CD4-positive, alpha-beta T cell treated with Interleukin-1 beta for 1 hour (primary cell): Measurements from ENCODE around the gene ZNF771.

ENCODE experiments used
- DNase-seq, 2 donors: peaks; one replicate each; pipeline ENCODE4 v3.0.0-alpha.2; 2020 to 2022

ZNF771 gene

DNA sequence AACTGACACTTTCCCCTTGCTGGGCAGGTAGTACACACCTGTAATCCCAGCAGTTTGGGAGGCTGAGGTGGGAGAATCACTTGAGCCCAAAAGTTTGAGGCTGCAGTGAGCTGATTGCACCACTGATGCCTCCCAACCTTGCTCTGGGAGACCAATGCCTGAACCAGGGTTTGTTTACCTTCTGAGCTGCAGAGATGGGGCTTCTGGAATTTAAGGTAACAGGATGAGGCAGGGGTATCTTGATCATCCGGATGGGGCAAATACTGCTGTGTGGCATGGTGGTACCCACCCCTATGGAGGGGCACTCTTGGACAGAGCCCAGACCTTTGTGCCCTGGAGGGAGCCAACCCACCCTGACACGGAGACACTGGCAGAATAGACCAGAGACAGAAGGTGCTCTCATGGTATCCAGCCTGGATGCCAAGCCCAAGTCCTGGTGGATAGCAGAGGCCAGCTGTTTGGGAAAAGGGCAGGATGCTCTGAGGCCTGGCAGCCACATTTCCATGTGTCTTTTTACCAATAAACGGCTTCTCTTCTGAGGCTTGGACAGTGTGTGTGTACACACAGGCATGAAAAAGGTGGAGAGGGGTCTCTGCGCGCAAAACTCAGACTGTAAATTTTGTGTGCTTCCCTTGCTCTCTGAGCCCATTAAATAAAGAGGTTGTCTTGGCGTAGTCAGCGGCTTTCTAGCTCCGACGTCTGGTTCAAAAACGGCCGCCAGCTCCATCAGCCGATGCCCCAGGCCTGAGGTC lies 7.8 kb upstream of the ZNF771 start:
- DNase-seq, result no peak

DNA sequence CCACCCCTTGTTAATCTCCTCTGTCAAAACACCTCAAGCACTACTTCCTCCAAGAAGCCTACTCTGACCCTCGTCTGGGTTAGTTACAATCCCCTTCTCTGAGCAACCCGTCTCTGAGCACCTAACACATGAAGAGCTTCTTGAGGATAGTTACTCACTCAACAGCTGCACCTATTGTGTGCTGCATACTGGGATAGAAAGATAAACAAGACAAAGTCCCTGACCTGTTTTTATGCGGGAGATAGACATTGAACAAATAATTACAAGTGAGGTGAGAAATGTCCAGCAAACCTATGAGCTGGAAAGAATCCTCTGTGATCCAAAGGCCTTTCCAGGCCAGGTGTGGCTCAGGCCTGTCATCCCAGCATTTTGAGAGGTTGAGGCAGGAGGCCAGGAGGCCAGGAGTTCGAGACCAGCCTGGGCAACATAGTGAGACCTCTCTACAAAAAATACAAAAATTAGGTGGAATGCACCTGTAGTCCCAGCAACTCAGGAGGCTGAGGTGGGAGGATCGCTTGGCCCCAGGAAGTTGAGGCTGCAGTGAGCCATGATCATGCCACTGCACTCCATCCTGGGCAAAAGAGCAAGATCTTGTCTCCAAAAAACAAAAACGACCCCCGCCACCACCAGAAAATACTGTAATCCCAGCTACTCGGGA lies 5.5 kb upstream of the ZNF771 start:
- no peak for DNase-seq

DNA sequence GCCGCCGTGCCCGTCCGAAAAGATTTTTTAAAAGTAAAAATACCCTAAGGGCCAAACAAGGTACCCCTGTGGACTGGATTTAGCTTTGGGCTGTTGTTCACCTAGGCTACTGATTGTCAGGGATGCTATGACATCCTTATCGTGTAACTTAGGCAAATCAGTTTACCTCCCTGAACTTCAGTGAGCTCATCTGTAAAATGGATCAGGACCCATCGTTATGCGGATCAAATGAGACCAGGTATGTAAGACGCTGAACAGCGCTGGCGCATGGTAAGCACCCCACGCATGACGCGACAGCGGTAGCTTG lies 658 bp upstream of the ZNF771 start:
- no peak for DNase-seq

DNA sequence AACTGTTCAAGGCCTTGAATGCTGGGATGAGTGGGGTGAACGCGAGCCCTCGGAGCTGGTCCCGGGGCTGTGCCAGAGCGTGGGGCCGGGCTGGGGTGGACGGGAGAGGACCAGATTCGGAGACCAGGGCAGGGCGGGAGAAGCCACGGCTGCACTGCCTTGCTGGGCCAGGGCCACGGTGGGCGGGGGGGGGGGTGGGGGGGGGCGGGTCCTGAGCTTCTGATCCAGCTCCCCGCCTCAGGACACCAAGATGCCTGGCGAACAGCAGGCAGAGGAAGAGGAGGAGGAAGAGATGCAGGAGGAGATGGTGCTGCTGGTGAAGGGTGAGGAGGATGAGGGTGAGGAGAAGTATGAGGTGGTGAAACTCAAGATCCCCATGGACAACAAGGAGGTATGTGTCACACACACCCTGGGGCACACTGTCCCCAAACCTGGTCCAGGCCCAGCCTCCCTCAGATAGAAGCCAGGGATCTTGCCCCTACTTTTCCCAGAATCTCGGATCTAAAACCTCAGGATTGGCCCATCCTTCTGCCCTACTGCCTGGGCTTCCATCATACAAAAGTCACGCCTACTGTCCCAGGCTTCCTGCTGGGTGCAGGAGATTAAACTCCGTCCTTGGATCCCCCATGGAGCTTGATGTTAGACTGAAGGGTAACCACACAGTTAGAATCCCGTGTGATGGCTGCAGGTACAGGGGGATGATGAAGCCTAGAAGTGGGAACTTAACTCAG lies 563 bp downstream of the ZNF771 start:
- DNase-seq, result no peak

DNA sequence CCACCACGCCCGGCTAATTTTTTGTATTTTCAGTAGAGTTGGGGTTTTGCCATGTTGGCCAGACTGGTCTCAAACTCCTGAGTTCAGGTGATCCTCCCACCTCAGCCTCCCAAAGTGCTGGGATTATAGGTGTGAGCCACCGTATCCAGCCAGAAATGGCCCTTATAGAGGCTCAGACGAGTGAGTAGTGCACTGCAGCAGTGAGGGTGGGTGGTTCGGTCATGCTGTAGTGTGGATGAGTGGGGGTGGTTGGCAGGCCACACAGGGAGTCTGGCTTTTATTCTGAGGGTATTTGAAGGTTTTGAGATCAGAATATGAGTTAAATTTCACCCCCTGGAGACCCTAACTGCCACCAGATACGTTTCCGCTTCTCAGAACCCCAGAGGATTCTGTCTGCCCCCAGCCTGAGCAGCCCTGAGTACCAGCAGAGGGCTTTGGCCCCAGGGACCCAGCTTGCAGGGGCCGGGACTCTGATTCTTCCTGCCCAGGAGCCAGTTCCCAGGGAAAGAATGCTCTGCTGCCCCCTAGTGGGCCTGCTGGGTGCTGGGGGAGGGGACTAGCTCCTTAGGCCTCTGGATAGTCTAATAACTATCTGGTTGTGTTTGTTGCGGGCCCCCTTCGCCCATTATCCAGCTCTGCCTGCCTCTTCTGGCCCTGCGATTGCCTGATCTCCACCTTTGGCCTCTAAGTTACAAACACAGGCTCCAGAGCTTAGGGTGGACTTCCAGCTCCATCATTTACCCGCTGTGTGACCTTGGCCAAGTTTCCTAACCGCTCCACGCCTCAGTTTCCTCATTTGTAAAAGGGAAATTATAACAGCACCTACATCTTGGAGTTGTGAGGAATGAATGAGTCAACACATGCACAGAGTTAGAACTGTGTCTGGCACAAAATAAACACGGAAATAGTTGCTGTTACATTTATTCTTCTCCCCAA lies 2.0 kb downstream of the ZNF771 start:
- peak; percentile 89 to 93 for DNase-seq

DNA sequence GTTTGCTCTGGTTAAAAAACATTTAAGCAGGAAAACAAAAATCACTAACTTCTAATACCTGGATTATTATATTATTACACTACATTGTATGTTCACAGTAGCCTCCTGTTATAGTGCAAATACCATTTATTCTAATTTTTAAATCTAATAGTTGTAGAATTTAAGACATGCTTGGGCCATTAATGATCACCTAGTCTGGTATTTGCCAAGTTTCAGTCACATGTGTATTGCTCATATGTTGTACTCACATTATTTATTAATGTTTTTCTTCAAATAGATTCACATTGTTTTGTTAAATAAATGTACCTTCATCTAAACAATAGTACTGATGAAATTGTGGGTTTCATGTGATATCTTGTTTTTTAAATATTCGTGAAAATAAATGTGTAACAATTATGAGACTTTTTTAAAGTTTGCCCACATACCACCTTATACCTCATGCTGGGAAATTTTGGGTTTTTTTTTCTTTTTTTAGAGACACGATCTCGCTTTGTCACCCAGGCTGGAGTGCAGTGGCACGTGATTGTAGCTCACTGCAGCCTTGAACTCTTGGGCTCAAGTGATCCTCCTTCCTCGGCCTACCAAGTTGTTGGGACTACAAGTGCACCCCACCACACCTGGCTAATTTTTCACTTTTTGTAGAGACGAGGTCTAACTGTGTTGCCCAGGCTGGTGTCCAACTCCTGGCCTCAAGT lies 5.9 kb downstream of the ZNF771 start:
- no peak for DNase-seq

DNA sequence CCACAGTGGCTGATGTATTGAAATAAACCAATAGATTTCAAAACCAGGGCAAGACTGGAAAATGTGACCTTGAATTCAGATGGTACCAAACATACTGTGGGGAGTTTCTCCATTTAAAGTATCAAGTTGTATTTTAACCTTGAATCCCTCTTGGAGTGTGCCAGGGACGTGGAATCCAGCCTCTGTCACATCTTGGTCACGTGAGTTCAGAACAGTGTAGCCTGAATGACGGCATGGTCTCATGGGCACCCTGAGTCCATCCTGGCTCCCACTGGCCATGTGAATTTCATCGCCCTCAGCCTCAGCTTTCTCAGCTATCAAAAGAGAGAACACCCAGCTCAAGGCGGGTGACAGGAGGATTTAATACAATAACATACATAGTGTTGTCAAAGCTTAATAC lies 6.8 kb downstream of the ZNF771 start:
- no peak for DNase-seq

DNA sequence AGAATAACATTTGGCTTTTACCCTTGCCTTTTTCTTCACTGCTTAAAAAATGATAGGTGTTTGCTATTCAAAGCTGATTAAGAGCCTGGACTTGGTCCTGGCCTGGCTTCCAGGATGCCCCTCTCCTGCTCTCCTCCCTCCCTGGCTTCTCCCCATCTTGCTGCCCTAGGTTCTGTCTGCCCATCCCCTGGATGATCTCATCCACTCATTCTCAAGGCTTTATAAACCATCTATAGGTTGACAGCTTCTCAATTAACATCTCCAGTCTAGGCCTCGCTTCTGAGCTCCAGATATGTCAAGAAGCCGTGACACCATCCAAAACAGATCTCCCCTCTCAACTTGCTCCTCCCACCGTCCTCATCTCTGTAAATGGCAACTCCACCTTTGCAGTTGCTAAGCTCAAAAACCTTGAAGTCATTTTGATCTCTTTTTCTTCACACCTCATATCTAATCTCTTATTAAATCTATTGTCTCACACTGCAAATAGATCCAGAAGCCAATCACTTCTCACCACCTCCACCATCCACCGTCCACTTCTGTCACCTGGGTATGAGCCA lies 8.7 kb downstream of the ZNF771 start:
- DNase-seq, result no peak

DNA sequence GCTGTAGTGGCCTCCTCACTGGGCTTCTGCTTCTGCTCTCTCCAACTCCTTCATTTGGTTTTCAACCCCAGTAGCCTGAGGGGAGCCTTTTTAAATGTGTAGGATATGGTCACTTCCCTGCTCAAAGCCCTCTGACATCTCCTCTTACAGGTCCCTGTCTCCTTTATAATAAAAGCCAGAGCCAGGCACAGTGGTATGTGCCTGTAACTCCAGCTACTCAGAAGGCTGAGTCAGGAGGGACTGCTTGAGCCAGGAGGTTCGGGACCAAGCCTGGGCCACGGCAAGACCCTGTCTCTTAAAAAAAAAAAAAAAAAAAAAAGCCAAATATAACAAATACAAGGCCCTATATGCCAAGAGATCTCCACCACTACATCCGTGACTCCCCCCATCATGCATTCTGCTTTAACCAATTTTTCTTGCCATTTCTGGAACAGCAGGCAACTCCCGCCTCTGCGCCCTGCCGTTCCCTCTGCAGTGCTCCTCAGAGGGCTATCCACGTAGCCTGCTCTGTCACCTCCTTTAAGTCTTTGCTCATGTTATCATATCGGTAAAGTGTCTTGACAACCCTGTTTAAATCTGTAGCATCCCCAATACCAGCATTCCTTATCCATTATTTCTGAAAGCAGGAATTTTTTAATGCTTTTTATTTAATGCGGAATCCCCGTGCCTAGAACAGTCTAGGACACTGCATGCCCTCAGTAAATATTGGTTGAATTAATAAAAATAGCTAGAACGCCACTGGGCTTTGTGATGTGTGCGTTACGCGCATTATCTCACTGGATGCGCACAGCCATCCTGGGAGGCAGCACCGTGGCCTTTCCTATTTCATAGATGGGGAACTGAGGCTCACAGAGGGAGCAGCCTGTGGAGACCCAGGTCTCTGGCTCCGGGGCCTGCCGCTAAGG lies 9.5 kb downstream of the ZNF771 start:
- DNase-seq, result no peak

DNA sequence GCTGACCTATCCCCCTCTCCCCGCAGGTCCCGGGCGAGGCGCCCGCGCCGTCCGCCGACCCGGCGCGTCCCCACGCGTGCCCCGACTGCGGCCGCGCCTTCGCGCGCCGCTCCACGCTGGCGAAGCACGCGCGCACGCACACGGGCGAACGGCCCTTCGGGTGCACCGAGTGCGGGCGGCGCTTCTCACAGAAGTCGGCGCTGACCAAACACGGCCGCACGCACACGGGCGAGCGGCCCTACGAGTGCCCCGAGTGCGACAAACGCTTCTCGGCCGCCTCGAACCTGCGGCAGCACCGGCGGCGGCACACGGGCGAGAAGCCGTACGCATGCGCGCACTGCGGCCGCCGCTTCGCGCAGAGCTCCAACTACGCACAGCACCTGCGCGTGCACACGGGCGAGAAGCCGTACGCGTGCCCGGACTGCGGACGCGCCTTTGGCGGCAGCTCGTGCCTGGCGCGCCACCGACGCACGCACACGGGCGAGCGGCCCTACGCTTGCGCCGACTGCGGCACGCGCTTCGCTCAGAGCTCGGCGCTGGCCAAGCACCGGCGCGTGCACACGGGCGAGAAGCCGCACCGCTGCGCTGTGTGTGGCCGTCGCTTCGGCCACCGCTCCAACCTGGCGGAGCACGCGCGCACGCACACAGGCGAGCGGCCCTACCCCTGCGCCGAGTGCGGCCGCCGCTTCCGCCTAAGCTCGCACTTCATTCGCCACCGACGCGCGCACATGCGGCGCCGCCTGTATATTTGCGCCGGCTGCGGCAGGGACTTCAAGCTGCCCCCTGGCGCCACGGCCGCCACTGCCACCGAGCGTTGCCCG lies 10.3 kb downstream of the ZNF771 start:
- DNase-seq, result peak; percentile 91 to 94

DNA sequence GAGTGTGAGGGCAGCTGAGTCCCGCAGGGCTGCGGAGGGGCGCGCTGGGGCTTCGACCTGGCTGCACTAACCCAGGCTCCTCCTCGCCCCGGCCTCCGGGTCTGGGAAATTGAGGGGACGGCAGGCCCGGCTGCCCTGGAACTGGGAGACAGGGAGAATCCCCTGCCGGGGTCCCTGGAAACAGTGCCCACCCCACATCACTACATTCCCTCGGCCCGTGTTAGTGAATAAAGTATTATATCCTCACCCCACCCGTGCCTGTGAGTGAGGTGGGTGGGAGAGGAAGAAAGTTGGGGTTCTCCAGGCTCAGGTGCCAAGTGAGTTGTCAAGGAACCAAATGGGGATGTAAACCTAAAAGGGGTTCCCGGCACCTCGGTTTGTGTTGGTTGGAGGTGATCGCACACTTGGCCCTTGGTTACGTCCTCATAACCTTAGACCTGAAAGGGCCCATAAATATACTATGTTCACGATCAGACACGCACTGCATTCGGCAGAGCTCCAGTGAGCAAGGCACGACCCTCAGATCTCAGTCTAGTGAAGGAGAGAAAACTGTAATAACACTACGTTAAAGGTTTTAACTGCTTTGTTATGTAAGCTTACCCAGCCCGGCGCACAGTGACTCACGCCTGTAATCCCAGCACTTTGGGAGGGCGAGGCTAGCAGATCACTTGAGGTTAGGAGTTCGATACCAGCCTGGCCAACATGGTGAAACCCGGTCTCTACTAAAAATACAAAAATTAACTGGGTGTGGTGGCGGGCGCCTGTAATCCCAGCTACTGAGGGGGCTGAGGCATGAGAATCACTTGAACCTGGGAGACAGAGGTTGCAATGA lies 11.2 kb downstream of the ZNF771 start:
- DNase-seq, result no peak

DNA sequence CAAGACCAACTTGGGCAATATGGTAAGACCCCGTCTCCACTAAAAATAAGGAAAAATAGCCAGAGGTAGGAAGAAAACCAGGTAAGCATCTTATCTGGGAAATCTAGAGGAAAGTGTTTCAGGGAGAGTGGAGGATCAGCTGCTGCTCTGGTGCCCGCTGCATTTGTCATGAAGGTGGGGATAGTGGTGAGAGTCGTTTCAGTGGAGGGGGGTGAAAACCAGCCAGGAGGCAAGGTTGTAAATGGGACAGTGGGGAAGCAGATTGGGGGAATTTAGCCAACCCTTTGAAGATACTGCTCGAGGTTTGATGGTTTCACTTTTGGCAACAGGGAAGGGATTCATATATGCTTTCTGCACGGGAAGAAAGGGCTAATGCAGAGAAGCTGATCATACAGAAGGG lies 13.6 kb downstream of the ZNF771 start:
- DNase-seq, result no peak

DNA sequence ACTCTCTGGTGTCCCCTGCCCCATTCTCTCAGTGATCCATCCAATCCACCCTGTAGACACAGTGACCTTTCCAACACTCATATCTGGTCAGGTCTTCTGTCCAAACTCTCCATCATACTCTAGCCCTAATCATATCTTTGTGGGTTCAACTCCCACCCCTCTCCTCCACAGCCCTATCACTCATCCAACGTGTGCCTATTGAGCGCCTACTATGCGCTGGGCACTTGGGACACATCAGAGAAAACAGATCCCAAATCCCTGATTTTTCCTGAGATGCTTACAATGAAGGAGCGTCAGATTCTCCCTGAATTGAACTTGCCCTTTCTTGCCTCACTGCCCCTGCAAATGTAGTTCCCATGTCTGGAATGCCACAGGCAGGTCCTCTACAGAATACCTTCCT lies 20.6 kb downstream of the ZNF771 start:
- no peak for DNase-seq

DNA sequence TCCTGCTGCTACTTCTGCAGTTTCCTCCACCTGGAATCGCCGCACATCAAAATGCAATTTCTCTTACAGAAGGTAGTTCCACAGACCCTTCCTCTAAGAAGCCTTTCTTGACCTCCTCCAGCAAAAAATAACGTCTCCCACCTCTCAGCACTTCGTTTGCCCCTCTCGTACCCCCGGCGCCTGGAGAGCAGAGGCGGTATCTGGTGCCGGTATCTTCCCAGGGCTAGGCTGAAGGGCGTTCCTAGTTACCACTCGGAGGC lies 21.9 kb downstream of the ZNF771 start:
- no peak for DNase-seq

DNA sequence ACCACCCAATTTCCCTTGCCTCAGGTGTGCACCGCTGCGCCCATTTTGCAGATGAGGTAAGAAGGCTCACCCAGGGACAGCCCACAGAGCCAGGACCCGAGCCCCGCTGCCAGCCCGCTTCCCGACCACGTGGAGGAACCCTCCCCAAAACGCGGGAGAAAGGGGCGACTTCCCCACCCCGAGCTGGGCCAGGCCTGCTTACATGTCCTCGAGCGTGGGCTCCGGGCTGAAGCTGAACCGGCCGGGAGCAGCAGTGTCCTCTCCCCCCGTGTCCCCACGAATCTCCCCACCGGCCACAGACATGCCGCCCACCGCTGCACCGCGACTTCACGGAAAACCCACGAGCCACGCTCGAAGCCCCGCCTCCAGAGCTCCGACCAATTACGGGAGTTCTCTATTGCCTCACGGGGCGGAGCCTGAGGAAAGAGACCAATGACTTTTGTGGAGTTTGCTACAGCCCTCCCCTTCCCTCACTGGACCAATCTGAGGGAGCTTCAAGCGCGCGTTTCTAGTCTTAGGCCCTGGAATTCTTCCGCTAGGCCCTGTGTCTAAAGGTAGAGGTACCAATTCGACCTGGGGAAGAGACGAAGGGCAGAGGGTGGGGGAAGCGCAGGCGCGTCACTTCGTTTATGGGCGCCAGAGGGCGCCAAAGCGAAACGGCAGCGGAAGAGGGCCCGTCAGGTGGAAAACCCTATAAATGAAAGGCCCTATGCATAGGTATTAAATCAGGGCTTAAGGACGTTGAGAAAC lies 22.4 kb downstream of the ZNF771 start, which contains the start of gene DCTPP1:
TSS of gene DCTPP1 (minus strand) at position 353 of the 750 bp plus-strand sequence. CDS start at position 303, 50 bp downstream.
- peak; percentile 98 to 99 for DNase-seq

DNA sequence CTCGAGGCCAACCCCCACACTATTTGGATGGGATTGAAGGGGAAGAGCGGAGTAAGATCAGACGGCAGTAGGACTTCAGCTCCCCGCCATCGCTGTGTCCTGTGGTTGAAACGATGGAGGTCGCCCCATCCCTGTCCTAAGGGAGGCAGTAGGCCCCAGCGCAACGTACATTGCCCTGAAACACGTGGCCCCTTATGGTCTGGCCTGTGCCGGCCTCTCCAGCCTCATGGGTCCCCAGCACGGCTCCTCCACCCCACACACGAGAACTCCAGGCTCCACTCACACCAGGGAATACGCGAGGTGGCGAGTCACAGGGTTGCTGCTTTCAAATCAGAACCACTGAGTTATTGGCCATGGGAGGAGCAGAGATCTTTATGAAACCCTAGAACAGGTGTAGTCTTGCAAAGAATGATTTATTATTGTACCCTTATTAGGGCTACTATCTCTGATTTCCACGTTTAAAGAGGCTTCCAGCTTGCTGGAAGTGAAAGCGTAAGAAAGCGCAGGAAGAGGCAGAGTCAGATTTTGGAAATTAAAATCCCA lies 23.1 kb downstream of the ZNF771 start:
- DNase-seq, result no peak

DNA sequence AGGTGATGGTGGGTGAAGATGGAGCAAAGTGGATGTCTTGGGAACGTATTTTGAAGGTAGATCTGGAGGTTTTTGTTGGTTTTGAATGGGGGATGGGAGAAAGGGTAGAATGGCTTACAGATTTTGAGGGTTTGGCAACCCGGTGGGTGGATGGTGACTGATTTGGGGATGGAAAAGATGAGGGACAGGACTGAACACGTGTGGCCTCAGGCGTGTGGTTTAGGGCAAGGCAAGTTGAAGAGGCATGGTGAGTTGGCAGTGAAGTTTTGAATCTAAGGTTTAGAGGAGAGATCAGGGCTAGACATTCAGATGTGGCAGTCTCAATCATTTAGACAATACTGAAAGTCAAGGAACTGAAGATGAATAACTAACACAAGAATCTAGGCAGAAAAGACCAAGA lies 27.4 kb downstream of the ZNF771 start:
- DNase-seq, result no peak

DNA sequence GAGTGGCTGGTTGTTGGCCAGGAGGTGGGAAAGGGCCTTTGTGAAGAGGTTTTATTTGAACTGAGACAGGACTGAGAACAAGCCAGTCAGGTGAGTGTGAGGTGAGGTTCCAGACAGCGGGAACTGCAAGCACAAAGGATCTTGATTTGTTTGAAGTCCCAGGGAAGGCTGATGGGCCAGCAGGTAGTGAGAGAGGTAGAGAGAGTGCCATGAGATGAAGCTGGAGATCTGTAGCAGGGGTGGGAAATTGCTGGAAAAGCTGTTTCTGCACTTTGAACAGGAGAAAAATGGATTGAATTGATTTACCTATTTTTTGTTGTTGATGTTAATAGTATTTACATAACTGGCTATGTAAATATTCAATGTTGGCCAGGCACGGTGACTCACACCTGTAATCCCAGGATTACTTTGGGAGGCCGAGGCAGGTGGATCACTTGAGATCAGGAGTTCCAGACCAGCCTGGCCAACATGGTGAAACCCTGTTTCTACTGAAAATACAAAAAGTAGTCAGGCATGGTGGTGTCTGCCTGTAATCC lies 30.2 kb downstream of the ZNF771 start:
- DNase-seq, result no peak
